HAP-1 (cell line): Measurements from ENCODE around the gene TBC1D5.

Experiments used
- DNase-seq, 2 experiments: peaks; one replicate each; pipeline ENCODE4 v3.0.0-alpha.2; 2016 to 2020; ENCODE audit warnings: low spot score in 2 of 2
- H3K27me3 ChIP-seq: fragments of 250-450 bp; sonication (Bioruptor Pico); 2 replicates; pipeline ENCODE4 v1.5.1; 2020; ENCODE audit warnings: low read depth, mild to moderate bottlenecking, moderate library complexity
- H3K36me3 ChIP-seq: fragments of 250-450 bp; sonication (Bioruptor Pico); replicated peaks from 2 replicates; pipeline ENCODE4 v1.5.1; 2020; ENCODE audit warnings: mild to moderate bottlenecking
- H3K4me1 ChIP-seq: fragments of 250-450 bp; sonication (Bioruptor Pico); 2 replicates; pipeline ENCODE4 v1.5.1; 2020; ENCODE audit warnings: mild to moderate bottlenecking
- H3K4me3 ChIP-seq: fragments of 250-450 bp; sonication (Bioruptor Pico); 2 replicates; pipeline ENCODE4 v1.5.1; 2020; ENCODE audit warnings: mild to moderate bottlenecking, moderate library complexity
- H3K9me3 ChIP-seq: fragments of 250-450 bp; sonication (Bioruptor Pico); 2 replicates; pipeline ENCODE4 v1.5.1; 2020; ENCODE audit warnings: mild to moderate bottlenecking, moderate library complexity
- in situ Hi-C: fragments of 300-500 bp; cut with MboI; formaldehyde crosslinking; loops from 3 replicates; pipeline ENCODE4 v1.14.3; 2020; ENCODE audit warnings: low sequenced_read_pairs, inconsistent platforms, mixed read lengths

TBC1D5 gene

DNA sequence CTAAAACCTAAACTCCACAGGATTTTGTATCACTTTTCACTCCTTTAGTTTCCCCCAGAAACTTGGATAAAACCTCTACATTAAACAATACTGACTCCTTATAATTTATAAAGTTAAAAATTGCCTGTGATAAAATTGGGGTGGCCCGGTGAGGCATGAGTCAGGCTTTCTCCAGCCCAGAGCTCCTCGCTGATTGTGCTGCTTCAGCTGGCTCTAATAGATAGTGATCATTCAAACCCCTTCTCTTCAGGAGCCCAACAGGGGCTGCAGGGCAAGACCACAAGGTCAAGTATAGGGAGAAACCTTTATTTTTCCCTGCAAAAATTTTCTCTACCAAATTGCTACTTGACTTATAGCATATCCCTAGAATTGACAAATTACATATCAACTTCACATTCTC, 549.4 kb downstream of the TBC1D5 start:
- no peak for DNase-seq
- Histone ChIP-seq H3K9me3 (no peaks in the 10 kb centered on the region), H3K4me3 (no peak overlapping the region), H3K27me3 (no peaks in the 10 kb centered on the region), H3K4me1 (peaks cover 10% of the 10 kb centered on the region), H3K36me3 (no peaks in the 10 kb centered on the region)
- in situ Hi-C loops: no loop called here

- in situ Hi-C loops: no loop called here
These were observed 551.9 kb downstream of the TBC1D5 start for GRCh38 chr3:17190353-17191078.

GRCh38 chr3:17188378-17188777, 554.1 kb downstream of the TBC1D5 start:
- in situ Hi-C loops: no loop called here
- DNase-seq: no peak

More at GRCh38 chr3:17190353-17191078, 551.9 kb downstream of the TBC1D5 start:
- Histone ChIP-seq H3K36me3 (no peaks in the 10 kb centered on the region), H3K9me3 (no peaks in the 10 kb centered on the region), H3K27me3 (no peaks in the 10 kb centered on the region), H3K4me3 (no peak overlapping the region), H3K4me1 (peaks cover 17% of the 10 kb centered on the region)
- DNase-seq: no peak

GRCh38 chr3:17187589-17188184, 554.7 kb downstream of the TBC1D5 start:
- Histone ChIP-seq H3K27me3 (no peaks in the 10 kb centered on the region), H3K9me3 (no peaks in the 10 kb centered on the region), H3K36me3 (no peaks in the 10 kb centered on the region), H3K4me1 (peaks cover 35% of the 10 kb centered on the region), H3K4me3 (no peak overlapping the region)
- peak; percentile 36 to 81 for DNase-seq
- in situ Hi-C loops: no loop called here

More at GRCh38 chr3:17188378-17188777, 554.1 kb downstream of the TBC1D5 start:
- Histone ChIP-seq H3K4me1 (peaks cover 34% of the 10 kb centered on the region), H3K27me3 (no peaks in the 10 kb centered on the region), H3K9me3 (no peaks in the 10 kb centered on the region), H3K36me3 (no peaks in the 10 kb centered on the region), H3K4me3 (no peak overlapping the region)

DNA sequence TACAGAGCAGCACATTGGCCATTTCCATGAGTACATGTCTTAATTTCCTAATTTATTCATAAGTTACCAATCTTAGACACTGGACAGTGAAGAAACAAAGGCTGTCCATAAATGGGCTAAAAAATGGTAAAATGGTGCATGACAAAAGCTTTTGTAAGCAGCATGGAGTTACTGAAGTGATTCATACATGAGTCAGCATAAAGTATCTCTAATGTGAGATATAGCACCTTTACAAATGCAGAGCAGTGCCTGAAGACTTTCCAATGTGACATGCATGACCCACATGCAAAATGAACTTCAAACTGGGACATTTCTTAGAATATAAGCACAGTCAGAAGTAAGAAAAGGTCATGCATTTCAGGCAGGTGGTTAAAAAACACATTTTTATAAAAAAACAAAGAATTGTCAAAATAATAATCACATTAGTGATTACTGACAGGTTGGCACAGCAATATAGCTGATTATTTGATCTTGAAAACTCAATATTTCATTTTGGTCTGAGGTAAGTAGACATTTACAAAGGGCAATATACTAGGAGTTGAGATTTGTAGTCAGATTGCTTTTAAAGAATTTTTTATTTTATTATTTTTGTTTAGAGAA, 558.4 kb downstream of the TBC1D5 start:
- Histone ChIP-seq H3K27me3 (no peaks in the 10 kb centered on the region), H3K9me3 (no peaks in the 10 kb centered on the region), H3K4me3 (no peak overlapping the region), H3K36me3 (no peaks in the 10 kb centered on the region), H3K4me1 (peaks cover 52% of the 10 kb centered on the region)
- in situ Hi-C loops: no loop called here
- peak in 1 of 2 experiments; percentile 78 for DNase-seq

DNA sequence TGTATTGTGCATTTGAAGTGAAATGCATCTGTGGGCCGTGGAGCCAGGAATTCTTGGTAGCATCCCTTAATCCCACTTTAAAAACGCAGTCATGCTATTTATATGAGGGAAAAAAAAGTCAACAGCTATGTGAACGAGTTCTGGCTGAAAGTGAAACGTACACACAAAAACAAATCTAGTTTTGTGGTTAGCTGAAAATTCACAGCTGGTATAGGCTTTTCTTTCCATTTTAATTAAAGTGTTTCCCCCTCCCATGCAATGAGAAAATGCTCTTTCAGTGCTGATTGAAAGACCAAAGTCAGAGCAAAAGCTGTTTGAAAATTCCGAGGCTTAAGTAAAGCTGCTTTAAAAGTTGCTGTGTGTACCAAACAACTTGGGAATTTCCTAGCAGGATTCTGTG, 560.3 kb downstream of the TBC1D5 start:
- peaks cover 35% of the 10 kb centered on the region for H3K4me1 ChIP-seq
- H3K4me3 ChIP-seq: no peak overlapping the region
- in situ Hi-C loops: no loop called here
- DNase-seq: peak in 1 of 2 experiments; percentile 24
- H3K9me3 ChIP-seq: no peaks in the 10 kb centered on the region
- H3K36me3 ChIP-seq: no peaks in the 10 kb centered on the region
- H3K27me3 ChIP-seq: no peaks in the 10 kb centered on the region

GRCh38 chr3:17181413-17181907, 561.0 kb downstream of the TBC1D5 start:
- Histone ChIP-seq H3K9me3 (no peaks in the 10 kb centered on the region), H3K4me3 (no peak overlapping the region), H3K27me3 (no peaks in the 10 kb centered on the region), H3K36me3 (no peaks in the 10 kb centered on the region), H3K4me1 (peaks cover 35% of the 10 kb centered on the region)
- DNase-seq: no peak
- in situ Hi-C loops: no loop called here

GRCh38 chr3:17179381-17180205, 562.8 kb downstream of the TBC1D5 start:
- H3K36me3 ChIP-seq: no peaks in the 10 kb centered on the region
- DNase-seq: peak; percentile 45 to 61
- H3K27me3 ChIP-seq: no peaks in the 10 kb centered on the region
- no peak overlapping the region for H3K4me3 ChIP-seq
- H3K4me1 ChIP-seq: peaks cover 30% of the 10 kb centered on the region
- no peaks in the 10 kb centered on the region for H3K9me3 ChIP-seq
- in situ Hi-C loops: no loop called here

DNA sequence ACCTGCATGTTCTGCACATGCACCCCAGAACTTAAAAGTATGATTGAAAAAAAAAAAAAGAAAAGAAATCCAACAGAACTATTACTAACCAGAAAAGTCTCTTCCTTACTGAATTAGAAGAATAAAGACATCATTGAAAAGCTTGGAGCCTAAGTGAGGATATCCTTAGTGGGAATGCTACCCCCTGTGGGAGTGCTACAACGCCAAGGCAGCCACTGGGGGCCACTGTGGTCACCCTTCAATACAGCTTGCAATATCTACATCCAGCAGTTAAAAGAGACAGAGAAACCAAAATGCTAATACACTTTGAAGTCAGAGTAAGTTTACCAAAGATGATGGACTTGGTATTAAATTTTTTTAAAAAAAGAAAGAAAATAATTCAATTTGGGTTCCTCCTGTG, 565.7 kb downstream of the TBC1D5 start:
- peaks cover 8% of the 10 kb centered on the region for H3K4me1 ChIP-seq

GRCh38 chr3:17175187-17175807, 567.1 kb downstream of the TBC1D5 start:
- Histone ChIP-seq H3K36me3 (no peaks in the 10 kb centered on the region), H3K4me3 (no peak overlapping the region), H3K27me3 (no peaks in the 10 kb centered on the region), H3K9me3 (no peaks in the 10 kb centered on the region), H3K4me1 (peaks cover 8% of the 10 kb centered on the region)
- in situ Hi-C loops: no loop called here
- DNase-seq: no peak

More for the DNA sequence above, 565.7 kb downstream of the TBC1D5 start:
- in situ Hi-C loops: no loop called here
- Histone ChIP-seq H3K9me3 (no peaks in the 10 kb centered on the region), H3K27me3 (no peaks in the 10 kb centered on the region), H3K36me3 (no peaks in the 10 kb centered on the region), H3K4me3 (no peak overlapping the region)
- no peak for DNase-seq

GRCh38 chr3:17166369-17166768, 576.1 kb downstream of the TBC1D5 start:
- Histone ChIP-seq H3K27me3 (no peaks in the 10 kb centered on the region), H3K9me3 (no peaks in the 10 kb centered on the region), H3K4me3 (no peak overlapping the region), H3K4me1 (no peaks in the 10 kb centered on the region), H3K36me3 (0 out of 2 replicates have a peak, but pooled peaks cover 3% of the 10 kb centered on the region)
- in situ Hi-C loops: no loop called here
- no peak for DNase-seq

GRCh38 chr3:17162116-17162515, 580.3 kb downstream of the TBC1D5 start:
- no peak overlapping the region for H3K4me3 ChIP-seq
- no peaks in the 10 kb centered on the region for H3K4me1 ChIP-seq
- H3K27me3 ChIP-seq: no peaks in the 10 kb centered on the region
- no peaks in the 10 kb centered on the region for H3K9me3 ChIP-seq
- peaks cover 3% of the 10 kb centered on the region; the same call in 1 of the 2 replicates for H3K36me3 ChIP-seq
- no peak for DNase-seq
- in situ Hi-C loops: no loop called here

DNA sequence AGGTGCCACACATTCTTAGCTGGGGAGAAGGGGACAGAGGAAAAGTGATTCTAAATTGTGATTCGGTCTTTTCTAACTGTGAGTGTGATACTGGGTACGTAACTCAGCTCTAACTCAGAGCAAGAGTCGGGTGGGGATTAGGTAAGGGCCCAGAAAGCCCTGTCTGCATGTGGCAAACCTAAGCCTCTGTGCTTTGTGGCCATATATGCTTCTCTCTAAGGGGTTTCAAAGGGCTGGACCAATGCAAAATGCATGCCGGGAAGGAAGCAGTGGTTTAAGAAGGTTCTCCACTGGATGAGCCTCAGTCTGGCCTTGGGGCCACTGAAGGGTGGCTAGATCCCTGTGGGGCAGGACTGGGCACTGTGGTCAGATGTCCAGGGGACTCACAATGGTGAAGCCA, 581.8 kb downstream of the TBC1D5 start:
- no peak overlapping the region for H3K4me3 ChIP-seq
- peaks cover 3% of the 10 kb centered on the region; the same call in 1 of the 2 replicates for H3K36me3 ChIP-seq
- H3K4me1 ChIP-seq: no peaks in the 10 kb centered on the region
- H3K27me3 ChIP-seq: no peaks in the 10 kb centered on the region
- no peaks in the 10 kb centered on the region for H3K9me3 ChIP-seq
- in situ Hi-C loops: no loop called here
- no peak for DNase-seq
